Central memory CD4-positive, alpha-beta T cell (primary cell): ENCODE measurements around the gene CAPN12.
"Not testable (repeated sequence)": the region's sequence is repeated elsewhere in the genome, so short reads cannot be mapped to it uniquely, and the experiment has no call there.

Experiments used
- DNase-seq: peaks from one replicate; pipeline ENCODE4 v3.0.0; 2022

CAPN12 gene

GRCh38 chr19:38770949-38771275, 26.6 kb upstream of the CAPN12 start:
- not testable (repeated sequence) for DNase-seq

- DNase-seq = not testable (repeated sequence)
Measured at GRCh38 chr19:38770228-38770948, 26.1 kb upstream of the CAPN12 start.

GRCh38 chr19:38769635-38770211, 25.4 kb upstream of the CAPN12 start:
- peak; percentile 87 for DNase-seq

GRCh38 chr19:38766276-38767047, 22.2 kb upstream of the CAPN12 start:
- DNase-seq = no peak

GRCh38 chr19:38765214-38765613, 20.9 kb upstream of the CAPN12 start:
- DNase-seq = no peak

DNA sequence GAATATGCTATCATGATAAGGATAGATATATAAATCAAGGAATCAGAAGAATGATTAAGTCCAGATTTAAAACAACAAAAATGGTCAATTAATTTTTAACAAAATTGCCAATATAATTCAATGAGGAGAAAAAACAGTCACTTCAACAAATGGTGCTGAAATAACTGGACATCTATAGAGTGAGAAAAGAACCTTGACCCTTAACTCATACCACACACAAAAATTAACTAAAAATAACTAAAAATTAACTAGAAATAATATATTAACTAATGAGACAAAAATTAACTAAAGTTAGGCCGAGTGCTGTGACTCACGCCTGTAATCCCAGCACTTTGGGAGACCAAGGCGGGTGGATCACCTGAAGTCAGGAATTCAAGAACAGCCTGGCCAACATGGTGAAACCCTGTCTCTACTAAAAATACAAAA, 19.5 kb upstream of the CAPN12 start:
- DNase-seq = no peak

GRCh38 chr19:38761884-38762389, 17.7 kb upstream of the CAPN12 start:
- not testable (repeated sequence) for DNase-seq

GRCh38 chr19:38760805-38761517, 16.7 kb upstream of the CAPN12 start:
- DNase-seq = not testable (repeated sequence)

DNA sequence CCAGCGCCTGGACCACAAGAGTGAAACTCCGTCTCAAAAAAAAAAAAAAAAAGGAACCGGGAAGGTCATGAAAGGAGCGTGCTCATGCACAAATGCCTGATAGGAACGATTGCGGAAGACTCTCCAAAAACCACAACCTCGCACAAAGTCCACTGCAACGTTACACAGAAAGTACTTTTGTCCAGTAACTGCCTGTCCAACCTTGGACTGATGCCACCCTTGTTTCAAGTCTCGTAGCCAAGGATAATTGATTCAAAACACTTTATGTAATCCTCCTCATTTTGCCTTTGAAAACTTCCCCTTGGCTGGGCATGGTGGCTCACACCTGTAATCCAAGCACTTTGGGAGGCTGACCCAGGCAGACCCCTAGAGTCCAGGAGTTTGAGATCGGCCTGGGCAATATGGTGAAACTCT, 15.3 kb upstream of the CAPN12 start:
- no peak for DNase-seq

- DNase-seq = not testable (repeated sequence)
Measured at GRCh38 chr19:38754196-38754595, 9.9 kb upstream of the CAPN12 start.

GRCh38 chr19:38753783-38754182, 9.5 kb upstream of the CAPN12 start:
- not testable (repeated sequence) for DNase-seq

GRCh38 chr19:38745316-38745715, 1.0 kb upstream of the CAPN12 start:
- DNase-seq = no peak

GRCh38 chr19:38744874-38745273, 600 bp upstream of the CAPN12 start:
- no peak for DNase-seq

- DNase-seq = no peak
Measured at GRCh38 chr19:38743394-38744297, 628 bp downstream of the CAPN12 start.

DNA sequence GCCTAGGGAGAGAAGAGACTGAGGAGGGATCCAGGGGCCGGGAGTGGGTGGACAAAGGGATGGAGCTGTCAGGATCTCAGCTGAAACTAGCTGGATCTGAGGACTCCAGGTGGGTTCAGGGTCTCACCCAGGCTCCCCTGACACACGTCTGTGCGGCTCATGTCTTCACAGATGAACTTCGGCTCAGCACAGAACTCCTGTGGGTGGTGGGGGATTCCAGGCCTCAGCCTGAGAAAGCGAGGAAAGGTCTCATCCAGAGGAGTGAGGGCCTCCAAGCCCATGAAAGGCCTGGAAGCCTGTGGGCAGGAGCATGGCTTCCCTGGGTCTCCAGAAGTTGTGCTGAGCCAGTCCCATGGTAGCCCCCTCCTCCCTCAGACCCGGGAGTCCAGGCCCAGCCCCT, 1.4 kb downstream of the CAPN12 start:
- no peak for DNase-seq

GRCh38 chr19:38742296-38742695, 2.0 kb downstream of the CAPN12 start:
- DNase-seq = no peak

DNA sequence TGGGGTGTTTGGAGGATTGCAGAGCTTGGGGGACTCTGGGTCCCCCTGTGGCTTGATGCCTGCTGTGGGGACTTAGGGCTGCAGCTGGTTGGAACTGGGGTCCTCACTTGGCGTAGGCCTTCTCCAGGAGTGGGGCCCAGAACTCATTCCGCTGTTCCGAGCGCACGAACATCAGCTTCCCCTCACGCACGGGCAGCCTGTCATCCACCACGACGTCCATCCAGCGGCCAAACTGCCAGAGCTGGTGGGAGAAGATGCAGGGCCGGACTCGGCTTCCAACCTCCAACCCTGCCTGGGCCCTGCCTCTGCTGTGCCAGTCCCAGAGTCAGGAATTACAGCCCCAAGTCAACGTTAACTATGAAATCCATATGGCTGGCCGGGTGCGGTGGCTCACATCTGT, 2.6 kb downstream of the CAPN12 start:
- no peak for DNase-seq

DNA sequence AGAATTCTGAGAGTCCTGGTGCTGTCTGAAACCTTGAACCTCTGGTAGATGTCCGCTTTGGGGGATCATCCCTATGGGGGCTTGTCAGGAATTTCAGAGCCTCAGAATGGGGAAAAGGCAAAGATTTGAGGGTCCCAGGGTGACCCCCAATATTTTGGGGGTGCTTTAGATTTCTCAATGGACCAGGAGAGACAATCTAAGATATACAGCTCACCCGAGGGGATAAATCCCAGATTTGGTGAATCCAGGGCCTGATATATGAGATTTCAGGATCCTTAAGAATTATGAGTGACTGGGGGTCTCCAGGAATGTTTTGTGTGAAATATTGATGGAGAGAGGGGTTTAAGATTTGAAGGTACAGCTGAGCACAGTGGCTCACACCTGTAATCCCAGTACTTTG, 3.3 kb downstream of the CAPN12 start:
- no peak for DNase-seq

- no peak for DNase-seq
Measured at GRCh38 chr19:38740257-38740592, 4.0 kb downstream of the CAPN12 start.

GRCh38 chr19:38739440-38740256, 4.6 kb downstream of the CAPN12 start:
- DNase-seq = no peak
